Measurements from ENCODE around the gene MED28.
A peak's percentile ranks its signal among the peaks of the same experiment; 100 is the strongest.
"Not testable (repeated sequence)": the region's sequence is repeated elsewhere in the genome, so short reads cannot be mapped to it uniquely, and the experiment has no call there.

Gene MED28

DNA sequence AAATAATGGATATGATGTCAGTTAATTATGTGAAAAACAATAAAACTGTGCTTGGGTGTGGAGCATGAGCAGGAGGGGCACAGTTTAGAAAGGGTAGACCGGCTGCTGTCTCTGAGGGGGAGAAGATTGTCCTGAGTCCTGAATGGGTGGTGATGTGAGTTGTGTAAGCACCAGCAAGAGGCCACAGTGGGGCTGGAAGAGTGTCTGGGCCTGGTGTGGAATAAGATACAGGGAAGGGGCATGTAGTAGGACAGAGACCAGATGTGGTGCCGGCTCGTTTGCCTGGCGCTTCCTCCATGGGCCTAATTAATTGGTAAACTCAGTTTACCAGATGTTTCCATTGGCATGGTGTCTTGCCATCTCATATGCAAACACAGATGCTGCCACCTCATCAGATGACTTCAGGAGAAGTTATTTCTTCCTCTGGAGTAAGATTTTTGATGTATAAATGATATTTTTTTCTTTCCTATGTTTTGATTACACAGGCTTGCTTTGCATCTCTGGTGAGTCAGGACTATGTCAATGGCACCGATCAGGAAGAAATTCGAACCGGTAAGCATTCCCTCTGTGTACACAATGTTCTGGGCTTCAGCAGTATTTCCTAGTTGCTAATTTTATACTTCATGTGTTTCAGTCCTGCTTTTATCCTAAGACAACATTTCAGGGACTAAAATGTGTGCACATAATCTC lies 5.1 kb downstream of the MED28 start:
- DNase-seq, result no peak

DNA sequence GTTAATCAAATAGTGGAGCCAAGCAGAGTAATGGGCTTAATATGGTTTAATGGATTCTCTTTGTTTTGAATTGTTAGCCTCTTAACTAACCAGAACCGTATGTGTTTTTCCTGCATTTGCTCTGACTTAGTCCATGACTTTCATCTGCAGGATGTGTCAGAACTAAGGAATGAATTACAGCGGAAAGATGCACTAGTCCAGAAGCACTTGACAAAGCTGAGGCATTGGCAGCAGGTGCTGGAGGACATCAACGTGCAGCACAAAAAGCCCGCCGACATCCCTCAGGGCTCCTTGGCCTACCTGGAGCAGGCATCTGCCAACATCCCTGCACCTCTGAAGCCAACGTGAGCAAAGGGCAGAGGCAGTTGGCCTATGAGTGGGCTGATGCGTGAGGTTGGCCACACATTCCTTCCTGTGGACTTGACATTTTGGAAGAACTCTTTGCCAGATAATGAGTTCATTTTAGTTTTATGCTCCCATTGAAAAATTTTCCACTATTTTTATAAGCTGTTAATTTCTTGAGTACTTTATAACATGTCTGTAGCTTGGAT lies 9.1 kb downstream of the MED28 start:
- no peak for DNase-seq

DNA sequence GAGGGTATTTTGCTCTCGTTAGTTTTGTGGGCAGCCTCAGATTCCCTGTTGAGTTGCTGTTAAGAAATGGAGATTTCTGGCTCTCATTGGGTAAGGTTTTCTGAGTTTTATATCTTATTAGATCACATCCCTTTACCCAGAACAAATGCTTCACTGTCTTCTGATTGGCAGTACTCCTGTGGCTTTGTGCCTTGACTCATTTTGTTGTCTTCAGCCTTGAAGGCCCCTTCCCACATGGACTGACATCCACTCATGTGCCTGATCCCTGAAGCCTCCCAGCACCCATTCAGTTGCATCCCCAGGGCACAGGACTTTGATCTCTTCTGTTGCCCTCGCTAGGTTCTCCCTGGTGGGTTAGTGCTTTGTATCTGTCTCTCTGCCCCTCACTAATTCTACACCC lies 10.4 kb downstream of the MED28 start:
- DNase-seq, result no peak

DNA sequence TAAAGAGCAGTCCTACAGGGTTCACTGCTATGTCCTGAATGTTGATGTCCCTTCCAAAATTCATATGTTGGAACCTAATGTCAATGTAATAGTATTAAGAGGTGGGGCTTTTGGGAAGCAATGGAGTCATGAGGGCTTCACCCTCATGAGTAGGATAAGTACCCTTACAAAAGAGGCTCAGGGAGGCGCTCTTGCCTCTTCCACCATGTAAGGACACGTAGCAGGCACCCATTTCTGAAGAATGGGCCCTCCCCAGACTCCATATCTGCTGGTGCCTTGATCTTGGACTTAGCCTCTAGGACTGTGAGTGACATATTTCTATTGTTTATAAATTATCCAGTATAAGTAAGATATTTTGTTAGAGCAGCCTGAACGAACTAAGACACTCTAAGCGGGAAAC lies 15.8 kb downstream of the MED28 start:
- DNase-seq, result no peak

DNA sequence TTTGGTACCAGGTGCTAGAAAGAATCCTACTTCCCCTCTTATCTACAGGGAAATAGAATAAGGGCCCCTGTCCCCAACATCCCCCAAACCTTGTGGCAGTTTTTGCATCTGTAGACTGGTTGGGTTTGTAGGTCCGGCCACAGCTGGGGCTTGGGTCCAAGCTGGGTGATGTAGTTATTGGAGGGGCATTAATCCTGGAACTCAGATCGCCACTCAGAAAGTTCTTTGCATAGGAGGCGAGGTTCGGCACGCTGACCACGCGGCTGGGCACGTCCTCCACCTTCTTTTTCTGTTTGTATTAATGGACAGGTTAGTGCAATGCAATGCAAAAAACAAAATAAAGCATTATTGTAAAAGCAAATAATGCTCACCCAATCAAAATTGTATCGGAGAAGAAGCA lies 19.2 kb downstream of the MED28 start:
- no peak for DNase-seq

DNA sequence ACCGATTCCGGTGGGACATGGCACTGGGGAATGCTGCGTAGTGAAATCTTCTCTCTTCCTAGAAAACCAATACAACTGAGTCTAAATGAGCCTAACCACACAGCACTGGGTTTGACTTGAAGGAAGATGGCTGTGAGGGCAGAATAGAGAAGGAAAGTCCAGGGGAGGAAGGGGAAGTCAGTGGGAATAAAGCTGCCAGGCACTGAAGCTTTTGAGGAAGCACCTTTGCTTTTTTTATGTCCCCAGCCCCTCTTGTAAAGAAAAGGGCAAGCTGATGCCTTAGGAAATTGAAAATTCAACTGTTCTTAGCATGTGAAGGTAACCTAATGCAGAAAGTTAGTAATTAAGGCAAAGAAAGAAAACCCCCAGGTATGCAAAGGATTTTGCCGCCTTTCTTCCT lies 20.6 kb downstream of the MED28 start:
- no peak for DNase-seq

DNA sequence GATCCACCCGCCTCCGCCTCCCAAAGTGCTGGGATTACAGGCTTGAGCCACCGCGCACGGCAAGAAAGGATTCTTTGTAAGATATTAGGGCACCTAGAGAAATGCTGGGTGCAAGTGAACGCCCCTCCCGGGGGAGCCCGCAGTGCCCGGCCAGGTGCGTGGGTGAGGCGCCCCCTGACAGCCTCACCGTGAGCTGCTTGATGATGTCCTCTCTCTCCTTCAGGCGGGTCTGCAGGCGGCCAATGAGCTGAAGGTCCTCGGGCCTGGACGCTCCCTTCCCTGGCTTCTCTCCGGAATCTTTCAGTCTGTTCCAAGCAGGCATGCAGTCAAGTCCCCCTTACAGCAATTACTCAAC lies 21.9 kb downstream of the MED28 start:
- no peak for DNase-seq

DNA sequence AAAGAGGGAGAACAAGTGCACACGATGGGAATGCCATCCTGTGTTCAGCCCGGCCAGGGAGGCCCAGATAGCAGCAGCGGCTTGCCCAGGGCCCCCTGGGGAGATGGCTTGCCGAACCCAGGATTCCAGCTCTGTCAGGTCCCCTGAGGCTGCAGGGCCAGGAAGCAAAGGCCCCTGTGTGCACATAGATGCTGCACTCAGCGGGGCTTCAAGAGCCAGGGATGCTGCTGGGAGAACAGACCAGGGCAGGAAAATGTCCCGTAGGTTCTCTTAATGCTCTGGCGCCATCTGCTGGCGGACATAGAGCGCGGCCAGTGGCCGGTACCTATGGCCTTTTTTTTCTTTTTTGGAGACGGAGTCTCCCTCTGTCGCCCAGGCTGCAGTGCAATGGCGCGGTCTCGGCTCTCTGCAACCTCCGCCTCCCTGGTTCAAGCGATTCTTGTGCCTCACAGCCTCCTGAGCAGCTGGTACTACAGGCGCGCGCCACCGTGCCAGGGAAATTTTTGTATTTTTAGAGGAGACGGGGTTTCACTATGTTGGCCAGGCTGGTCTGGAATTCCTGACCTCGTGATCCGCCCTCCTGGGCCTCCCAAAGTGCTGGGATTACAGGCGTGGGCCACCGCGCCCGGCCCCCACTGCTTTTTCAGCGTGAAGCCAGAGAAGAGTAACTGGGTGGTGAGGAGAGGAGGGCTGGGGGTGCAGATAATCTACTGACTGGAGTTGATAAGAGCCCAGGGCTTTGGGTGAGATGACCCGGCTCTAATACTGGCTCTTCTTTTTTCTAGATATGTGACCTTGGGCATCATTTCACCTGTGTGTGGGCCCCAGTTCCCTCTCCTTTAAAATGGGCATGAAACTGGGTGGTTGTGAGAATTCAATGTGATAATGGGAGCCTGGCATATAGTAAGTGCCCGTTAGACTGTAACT lies 22.5 kb downstream of the MED28 start:
- DNase-seq, result peak; percentile 24

DNA sequence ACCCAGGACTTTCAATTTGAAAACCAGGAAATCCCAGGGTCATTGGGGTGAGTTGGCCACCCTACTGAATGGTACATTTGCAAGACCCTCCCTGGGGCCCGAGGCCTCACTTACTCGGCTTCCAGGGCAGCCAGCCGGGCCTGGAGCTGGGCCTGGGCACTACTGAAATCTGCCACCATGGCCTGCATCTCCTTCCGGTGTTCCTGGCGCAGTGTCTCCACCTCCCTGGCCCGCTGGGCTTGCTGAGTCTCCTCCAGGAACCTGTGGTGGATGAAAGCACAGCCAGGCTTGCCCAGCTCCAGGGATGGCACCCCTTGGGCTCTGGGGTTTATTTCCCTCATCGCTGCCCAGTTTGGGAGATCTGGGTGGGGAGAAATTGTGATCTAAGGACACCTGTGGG lies 24.7 kb downstream of the MED28 start:
- no peak for DNase-seq

DNA sequence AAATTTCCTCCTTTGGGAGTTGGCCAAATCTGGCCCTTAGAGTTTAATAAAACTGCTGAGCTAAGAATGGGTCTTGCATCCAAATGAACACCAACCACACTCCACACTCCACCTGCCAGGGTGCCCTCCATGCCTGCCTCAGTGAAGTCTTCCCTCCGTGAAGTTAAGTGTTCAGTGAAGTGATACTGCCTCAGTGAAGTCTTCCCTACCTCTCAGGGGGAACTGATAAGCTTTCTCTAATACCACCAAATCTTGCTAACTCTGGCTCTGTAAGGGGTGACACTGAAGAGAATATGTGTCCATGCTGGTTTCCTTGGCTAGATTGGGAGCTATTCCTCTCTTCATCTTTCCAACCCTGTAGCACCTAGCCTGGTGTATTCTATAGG lies 27.9 kb downstream of the MED28 start:
- no peak for DNase-seq

DNA sequence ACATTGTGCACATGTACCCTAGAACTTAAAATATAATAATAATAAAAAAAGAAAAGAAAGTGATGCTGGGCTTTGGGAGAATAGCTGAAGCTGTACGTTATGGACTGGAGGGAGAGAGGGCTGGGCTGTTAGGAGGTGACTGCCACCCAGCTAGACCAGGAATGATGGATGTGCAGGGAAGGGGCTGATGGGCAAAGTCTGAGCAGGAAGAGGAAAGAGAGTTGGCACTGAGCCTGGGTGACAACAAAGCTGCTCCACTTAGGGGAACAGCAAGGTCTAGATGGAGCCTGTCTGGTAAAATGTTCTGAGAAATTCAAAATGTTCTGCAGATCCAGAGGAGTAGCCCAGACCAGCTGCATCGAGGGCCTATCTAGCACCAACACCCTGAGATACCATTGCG lies 32.3 kb downstream of the MED28 start:
- no peak for DNase-seq

DNA sequence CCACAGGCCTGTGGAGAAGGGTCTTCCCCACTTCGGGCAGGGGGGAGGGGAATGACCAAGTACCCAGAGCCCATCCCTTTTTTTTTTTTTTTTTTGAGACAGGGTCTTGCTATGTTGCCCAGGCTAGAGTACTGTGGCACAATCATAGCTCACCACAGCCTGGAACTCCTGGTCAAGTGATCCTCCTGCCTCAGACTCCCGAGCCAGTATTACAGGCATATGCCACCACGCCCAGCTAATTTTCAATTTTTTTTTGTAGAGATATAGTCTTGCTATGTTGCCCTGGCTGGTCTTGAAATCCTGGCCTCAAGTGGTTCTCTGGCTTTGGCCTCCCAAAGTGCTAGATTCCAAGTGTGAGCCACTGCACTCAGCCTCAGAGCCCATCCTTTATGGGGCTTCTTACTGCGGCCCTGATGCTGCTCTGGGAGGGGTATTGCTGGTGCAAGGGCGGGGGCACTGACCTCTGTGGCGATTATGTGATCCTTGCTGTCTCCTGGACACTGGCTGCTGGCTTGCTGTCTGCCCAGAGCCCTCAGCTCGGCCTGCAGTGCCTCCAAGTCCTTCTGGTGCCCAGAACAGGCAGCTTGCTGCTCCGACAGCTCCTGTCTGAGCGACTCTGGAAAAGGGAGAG lies 32.9 kb downstream of the MED28 start:
- no peak for DNase-seq

DNA sequence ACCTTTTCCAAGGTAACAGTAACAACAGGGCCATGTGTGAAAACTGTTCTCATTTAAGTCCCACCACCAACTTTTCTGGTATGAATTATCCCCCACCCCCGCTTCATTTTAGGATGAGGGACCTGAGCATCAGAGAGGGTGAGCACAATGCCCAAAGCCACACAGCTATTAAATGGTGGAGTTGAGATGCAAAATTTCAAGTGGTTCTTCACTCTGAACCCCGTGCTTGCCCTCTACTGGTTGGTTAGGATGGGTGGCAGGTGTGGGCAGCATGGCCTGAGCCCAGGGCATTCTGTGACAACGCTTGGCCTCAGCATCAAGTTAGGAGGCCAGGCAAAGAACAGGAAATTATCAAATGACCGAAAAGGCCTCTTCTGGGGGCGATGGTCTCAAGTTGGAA lies 33.5 kb downstream of the MED28 start:
- DNase-seq, result no peak

DNA sequence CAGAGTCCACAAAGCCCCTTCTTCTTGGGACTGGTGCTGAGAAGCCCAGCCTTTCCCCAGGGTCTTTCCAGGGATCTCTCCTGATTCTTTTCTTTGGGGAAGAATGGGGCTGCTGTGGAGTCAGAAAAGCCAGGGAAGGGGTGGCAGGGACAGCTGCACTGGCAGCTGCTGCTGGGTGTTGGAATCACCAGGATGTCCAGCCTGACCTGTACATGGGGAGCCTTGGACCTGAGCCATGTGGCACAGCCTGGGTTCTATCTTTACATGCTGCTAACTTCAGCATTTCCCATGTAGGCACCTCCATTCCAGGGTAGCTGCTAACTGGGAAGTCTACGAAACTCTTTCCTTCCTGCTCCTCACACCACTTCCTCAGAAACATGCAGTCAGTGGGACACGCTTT lies 36.0 kb downstream of the MED28 start:
- DNase-seq, result no peak

DNA sequence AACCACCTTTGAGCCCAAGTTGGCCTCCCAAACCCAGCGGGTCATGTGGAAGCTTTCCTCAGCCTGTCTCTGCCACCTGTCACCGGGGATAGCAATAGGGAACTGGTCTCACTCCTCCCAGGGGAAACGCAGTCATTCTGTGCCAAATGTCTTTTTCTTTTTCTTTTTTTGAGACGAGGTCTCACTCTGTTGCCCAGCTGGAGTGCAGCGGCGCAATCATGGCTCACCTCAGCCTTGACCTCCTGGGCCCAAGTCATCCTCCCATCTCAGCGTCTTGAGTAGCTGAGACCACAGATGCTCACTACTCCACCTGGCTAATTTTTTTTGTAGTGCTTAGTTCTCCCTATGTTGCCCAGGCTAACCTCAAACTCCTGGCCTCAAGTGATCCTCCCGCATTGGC lies 40.3 kb downstream of the MED28 start:
- DNase-seq, result peak; percentile 0

DNA sequence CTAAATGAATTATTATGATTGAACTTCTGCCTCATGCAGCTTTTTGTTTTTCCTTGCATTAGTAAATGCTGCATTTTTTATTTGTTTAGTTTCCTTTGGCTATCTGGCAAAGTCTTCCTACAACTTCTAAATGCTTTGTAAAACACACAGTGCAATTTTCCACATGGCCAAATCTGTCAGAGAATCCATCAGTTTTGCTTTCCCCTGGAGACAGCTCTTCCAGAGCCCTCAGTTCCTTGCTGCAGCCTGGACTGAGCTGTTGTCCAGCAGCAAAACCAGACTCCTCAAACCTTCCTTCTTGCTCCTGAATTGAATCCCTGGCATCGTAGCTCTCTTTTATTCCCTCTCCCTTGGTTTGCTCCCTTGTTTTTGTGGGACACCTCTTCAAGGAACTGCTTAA lies 42.6 kb downstream of the MED28 start:
- no peak for DNase-seq

DNA sequence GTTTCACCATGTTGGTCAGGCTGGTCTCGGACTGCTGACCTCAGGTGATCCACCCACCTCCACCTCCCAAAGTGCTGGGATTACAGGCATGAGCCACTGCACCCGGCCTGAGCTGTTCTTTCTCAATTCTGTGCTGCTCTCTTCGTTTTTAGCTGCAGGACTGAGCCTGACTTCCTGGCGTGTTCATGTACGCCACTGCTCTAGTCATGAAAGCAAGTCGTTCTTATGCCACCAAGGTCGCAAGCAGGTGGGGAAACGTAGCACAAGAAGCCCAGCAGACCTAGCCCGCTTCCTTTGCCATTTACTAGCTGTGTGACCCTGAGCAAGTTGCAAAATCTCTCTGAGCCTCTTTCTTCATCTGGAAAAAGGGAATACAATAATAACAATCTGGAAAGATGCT lies 43.4 kb downstream of the MED28 start:
- DNase-seq, result no peak

DNA sequence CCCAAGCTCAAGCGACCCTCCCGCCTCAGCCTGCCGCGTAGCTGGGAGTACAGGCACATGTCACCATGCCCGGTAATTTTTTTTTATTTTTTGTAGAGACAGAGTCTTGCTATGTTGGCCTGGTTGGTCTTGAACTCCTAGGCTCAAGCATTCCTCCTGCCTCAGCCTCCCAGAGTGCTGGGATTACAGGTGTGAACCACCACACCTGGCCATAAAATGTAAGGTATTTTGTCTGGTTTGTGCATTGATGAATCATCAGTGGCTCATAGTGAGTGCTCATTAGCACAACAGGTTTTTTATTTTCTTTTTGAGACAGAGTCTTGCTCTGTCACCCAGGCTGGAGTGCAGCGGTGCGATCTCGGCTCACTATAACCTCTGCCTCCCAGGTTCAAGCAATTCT lies 44.8 kb downstream of the MED28 start:
- DNase-seq, result not testable (repeated sequence)

DNA sequence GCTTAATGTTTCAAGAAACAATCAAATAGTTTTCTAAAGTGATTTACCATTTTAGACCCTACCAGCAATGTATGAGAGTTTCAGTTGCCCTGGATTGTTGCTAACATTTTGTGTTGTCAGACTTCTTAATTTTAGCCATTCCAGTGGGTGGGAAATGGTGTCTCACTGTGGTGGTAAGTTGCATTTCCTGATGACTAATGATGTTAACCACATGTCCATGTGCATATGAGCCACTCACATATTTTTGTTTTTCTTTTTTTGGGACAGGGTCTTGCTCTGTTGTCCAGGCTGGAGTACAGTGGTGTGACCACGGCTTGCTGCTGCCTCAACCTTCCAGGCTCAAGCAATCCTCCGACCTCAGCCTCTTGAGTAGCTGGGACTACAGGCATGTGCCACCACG lies 48.3 kb downstream of the MED28 start:
- no peak for DNase-seq

DNA sequence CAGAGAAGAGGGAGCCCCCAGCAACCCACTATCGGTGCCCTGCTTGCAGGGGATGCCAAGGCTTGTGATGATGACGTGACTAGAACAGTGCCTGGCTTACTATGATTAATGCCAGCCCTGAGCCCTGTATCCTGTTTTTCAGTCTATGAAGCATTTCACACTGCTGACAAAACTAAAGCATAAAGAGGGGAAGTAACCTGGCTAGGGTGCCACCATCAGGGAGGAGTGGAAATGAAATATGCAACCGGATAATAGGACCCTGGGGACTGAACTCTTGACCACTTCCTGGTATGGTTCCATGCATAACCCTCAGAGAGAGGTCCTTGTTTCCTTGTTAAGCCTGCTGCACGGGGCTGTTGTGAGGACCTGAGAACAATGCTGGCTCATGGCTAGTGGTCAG lies 50.3 kb downstream of the MED28 start:
- no peak for DNase-seq

DNA sequence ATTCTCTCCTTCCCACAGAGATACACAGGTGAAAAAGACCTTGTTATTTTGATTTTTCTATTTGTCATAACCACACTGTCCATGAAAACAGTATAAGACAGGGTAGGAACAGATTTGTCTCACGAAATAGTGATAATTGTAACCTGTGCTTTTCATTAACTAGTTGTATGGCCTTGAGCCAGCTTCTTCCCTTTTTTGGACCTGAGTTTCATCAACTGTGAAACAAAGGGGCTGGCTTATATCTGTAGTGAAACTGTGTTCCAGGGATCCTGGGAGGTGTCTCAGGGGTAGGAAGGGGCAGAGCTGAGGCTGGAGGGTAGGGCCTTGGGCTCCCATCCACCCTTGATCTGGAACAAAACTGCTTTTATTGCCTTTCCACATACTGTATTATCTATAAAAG lies 50.9 kb downstream of the MED28 start:
- DNase-seq, result no peak

DNA sequence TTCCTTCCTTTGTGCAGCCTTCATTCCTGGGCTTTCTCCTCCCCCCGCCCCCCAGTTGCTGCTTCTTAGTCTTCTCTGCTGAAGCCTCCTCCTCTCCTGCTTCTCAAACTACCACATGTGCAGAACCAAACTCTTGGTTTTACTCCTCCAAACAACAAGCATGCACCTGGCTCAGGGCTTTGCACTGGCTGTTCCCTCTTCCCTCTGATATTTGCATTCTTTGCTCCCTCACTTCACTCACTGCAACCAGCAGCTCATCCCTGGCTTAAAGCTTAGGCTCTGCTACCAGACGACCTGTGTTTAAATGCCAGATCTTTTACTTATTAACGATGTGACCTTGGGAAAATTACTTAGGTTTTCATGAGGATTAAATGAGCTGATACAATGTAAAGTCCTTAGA lies 51.4 kb downstream of the MED28 start:
- DNase-seq, result no peak

DNA sequence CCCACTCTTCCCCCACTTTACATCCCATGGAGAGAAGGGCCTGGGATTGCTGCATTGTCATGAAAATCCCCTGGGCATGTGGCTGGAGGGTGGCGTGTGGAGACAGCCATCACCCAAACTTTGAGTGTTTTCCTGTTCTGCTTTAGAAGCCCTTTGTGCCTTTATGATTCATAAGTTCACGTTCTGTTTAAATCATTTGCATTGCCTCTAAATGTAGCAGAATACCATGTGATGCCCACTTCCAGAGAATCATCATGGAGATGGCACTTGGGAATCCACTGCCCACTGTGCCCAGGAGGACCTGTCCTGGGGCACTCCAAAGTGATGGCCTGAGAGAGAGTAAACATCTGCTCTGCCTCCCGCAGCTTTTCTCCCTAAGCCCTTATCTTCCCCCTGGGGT lies 52.8 kb downstream of the MED28 start:
- no peak for DNase-seq

DNA sequence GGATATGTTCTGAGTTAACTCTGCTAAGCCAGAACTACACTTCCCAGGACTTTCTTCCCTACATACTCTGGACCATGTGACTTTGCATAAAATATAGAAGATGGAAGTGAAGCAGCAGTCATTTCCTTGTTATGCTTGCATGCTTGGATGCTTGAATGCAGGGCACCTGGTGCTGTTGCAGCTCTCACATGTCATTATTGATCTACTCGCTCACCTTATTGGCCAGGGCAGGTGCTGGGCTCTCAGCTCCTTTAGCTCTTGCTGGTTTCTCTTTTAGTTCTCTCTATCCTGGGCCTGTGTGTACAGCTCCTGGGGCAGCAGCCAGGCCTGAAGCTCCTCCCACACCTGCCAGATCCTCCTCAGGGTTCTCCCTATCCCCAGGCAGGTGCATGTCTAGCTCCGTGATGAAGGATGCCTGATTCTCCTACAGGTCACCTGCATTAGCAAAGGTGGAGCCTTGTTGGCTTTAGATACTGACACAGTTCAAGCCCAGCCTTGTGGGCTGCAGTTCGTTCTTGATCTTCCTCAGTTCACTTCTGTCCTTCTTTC lies 53.3 kb downstream of the MED28 start:
- DNase-seq, result no peak

All from NCI-H2171 (cell line).